GM18519 (cell line): ENCODE results near the gene NCOA4.
"Not testable (repeated sequence)": the region's sequence is repeated elsewhere in the genome, so short reads cannot be mapped to it uniquely, and the experiment has no call there.

Experiments
- ATAC-seq: cut with Tn5 transposase; IDR thresholded peaks from one replicate; pipeline ENCODE4 v1.9.1; 2021; ENCODE audit warnings: mild to moderate bottlenecking, moderate library complexity; ENCODE audit not compliant: unreplicated experiment, low FRiP score

The NCOA4 gene

DNA sequence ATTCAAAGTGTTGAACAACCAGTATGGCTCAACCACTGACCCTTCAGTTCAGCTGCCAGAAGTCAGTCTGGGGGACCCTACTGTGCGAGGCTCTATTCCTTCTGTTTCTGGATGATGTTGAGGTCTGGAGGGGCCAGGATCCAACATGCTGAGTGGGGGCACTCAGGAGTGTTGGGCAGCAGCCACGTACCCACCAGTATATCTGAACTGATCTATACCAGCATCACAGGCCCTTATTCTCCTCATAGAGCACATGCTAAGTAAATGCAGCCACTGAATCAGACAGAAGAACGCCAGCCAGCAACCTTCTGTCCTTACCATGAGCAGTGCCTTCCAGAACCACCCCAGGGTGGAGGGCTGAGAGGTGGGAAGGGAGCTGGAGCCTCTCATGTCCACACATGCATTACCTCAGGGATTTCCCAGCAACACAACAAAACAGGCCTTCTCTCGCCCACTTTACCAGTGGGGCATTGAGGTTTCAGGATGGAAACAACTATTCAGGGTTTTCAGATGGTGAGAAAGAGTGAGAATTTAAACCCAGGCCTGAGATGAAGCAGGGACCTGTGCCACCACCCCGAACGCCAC, 22.5 kb upstream of the NCOA4 start:
- ATAC-seq = no peak

DNA sequence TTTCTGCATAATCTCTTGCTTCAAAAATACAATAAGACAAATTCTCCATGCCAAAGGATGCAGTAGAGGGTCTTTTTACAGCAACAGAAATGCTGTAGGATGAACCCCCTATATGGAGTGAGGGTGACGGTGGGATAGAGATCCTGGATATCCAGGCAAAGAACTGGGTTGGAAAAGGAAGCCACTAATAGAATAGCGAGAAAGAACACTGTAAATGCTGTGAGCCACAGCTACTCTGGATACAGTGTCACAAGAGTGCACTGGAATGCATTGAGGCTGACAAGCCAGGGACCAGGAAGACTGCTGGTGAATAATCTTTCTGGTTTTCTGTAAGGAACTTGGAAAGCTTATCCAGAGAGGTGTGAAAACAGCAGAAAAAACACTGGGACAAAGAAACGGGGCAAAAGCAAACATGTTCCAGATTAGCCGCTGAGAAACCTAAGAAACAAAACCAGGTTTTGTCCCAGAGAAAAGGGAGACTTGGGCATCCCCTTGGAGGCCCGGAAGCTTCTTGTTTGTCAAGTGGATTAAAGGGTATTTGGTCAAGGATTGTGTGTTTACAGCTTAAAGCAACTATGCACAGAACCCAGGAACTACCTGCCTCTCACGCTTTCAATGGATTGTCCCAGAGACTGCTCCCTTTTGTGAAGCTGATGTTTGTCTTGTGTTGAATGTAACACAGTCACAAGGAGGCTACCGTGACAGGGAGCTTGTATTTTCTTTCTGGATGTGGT, 21.8 kb upstream of the NCOA4 start:
- ATAC-seq = no peak

DNA sequence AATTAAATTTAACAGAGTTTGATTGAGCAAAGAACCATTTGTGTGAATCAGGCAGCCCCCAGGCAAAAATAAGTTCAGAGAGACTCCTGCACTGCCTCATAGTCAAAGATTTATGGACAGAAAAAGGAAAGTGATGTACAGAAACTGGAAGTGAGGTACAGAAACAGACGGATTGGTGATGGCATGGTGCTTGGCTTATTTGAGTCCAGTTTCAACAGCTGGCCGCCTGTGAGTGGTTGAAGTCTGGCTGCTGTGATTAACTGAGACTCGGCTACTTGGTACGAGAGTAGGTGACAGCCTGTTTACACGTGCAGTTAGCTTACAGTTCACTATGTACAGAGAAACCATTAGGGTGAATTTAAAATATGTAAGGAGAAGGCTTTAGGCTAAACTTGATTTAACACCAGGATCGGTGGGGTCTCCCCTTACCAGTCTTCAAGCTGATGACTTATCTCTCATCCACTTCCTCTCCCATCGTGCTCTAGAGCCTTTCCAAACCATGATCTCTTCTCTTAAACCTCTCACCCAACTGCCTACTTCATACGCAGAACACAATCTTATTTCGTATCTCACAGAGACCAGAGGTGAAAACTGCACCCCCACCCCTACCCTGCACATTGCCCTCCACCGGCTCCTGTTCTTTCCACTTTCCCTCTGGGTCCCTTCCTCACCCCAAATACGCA, 20.7 kb upstream of the NCOA4 start:
- no peak for ATAC-seq

DNA sequence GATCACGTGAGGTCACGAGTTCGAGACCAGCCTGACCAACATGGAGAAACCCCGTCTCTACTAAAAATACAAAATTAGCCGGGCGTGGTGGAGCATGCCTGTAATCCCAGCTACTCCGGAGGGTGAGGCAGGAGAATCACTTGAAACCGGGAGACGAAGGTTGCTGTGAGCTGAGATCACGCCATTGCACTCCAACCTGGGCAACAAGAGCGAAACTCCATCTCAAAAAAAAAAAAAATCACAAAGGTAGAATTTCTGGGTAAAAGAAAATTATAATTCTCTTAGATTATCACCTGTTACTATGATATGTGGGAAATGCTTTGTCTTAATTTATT, 19.0 kb upstream of the NCOA4 start:
- not testable (repeated sequence) for ATAC-seq

DNA sequence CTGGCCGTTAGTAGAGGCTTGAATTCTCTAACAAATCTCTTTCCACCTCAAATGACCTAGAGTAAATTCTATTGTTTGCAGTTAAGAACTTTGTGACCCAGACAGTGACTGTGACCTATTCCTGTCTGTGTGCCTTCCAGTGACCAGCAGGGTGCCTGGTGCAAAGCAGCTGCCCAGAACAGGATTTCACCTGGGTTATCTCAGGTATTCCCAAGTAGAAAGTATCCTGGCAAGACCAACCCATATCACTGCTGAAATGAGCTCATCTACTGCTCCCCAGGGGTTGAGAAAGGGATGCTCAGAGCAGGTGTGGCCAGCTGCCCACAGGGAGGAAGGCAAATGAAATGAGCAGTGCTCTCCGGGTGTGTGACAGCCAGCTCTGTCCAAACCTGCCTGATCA, 17.7 kb upstream of the NCOA4 start:
- no peak for ATAC-seq

DNA sequence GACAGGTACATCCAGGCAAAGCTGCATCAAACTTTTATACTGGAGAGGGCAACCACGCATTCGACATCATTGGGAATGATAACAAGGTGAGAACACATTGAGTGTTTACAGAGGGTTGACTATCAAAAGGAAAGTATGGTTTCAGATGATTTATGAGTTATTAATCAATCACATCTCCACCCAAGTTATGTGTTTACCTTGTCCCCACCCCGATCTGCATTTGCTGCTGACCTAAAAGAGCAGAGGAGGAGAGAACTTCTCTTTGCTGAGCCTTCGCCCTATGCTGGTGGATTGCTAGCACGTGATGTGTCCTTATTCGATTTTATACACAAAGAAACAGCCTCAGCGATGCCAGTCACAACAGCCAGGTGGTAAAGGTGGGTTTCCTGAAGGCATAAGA, 15.8 kb upstream of the NCOA4 start, which contains the start of gene MSMB:
TSS of gene MSMB (minus strand) at position 9 of the 400 bp plus-strand sequence. CDS start 32 bp downstream, outside the sequence.
- no peak for ATAC-seq

DNA sequence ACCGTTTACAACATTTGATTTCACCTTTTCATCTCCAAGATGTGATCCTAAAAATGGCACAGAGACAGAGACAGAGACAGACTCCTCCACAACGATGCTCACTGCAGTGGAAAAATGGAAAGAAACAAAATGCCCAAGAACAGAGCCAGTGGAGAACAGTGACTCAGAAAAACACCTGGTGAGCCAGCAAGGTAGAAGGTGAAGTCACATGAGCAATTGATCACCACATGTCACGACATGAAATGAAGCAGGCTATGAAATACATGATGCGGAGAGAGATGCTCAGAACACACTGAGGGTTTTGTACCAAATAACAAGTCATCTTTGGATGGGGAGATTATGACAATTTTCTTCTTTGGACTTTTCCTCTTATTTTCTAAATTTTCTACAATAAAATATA, 12.1 kb upstream of the NCOA4 start:
- ATAC-seq = no peak

DNA sequence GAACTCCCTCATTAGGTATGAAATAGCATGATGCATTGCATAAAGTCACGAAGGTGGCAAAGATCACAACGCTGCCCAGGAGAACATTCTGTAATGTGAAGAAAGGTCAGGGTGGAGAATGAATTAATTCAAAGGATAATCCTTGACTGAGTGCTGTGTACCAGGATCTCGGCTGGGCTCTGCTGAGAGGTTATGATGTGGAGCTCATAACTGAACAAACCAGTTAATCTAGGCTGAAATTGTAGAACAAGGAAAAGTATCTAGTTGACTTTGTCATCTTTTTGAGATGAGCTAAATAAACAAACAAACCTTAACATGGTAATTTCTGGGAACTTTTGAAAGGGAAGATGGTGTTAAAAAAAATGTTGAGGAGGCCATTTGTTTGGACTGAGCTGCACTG, 9.6 kb upstream of the NCOA4 start:
- no peak for ATAC-seq

DNA sequence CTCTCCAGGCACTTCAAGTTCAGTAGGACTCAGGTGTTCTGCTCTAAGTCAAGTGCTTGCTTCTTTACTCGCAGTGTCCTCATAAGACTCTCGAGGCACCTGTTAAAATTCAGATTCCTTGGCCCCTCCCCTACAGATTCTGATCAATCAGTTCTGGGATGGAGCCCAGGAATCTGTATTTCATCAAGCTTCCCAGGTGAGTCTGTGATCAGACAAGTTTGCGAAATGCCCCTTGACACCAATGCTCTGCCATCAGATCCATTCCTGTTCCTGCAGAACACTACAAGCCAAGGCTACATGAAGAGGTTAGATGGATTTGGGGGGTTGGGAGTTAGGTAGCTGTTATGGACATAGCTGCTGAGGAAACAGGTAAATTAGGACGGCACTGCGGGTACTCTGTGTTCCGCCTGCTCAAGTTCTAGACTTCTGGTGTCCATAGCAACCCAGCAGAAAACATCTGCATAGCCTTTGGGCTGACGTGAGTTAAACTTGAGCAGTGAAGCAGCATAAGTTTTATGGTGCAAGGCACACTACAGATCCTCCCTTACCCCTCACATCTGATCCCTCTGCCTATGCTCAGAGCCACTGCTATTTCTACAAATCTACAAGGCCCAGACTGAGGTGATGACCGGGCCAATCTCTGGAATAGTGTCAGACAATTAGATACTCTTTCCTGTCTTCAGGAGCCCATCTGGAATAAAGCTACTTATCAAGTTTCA, 6.8 kb upstream of the NCOA4 start:
- ATAC-seq = no peak

DNA sequence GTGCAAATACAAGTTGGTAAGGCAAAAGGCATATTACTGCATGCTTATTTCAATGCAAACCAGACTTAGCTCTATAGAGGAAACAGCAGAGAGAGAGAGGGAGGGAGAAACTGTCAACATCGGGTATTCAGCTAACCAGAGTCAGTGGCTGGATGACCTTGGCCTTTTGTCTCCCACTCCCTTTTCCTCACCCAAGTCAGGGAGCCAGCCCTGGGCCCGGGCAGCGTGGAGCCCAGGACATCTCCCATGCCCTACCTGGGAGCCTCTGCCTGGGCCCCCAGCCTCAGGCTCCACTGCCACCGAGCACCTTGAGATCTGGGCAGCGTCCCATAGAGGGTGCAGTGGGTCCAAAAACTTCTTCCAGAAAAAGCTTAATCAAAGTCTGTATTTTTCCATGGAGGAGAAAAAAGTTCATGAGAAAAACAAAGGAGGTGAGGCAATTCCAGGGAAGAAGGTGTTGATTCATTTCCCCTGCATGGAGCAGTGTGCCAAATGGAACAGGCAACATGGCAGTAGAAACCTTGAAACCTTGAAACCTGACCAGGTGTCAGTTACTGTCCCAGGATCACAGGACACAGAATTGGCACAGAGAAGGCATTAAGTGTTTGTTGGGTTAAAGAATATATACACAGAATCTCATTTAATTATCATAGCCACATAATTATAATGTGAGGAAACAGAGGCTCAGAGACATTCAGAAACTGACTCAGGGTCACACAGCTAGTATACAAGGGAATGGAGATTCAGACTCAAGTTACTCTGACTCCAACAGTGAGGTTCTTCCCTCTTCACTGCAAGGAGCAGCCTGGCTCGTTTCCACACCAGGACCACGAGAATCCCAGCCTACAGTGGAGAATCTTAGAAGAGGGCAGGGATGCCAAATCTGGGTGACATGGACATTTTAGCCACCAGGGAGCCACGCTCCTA, 5.8 kb upstream of the NCOA4 start:
- ATAC-seq = no peak

DNA sequence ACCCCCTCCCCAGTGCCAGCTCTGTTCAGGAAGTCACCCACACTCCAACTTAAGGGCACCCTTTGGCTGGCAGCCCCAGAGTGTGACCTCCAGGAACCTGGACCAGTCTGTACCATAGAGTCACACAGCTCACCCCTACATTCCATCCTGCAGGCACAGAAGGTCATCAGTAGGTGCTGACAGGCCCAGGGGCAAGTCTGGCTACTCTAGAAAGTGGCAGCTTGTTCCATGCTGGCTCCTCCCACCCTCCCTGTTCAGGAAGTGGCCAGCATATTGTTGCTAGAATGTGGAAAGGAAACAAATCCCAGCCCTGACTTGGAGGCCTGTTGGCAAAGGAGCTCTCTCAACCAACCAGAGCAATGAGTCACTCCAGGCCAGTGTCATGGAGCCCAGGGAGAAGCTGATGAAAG, 3.2 kb upstream of the NCOA4 start:
- no peak for ATAC-seq

DNA sequence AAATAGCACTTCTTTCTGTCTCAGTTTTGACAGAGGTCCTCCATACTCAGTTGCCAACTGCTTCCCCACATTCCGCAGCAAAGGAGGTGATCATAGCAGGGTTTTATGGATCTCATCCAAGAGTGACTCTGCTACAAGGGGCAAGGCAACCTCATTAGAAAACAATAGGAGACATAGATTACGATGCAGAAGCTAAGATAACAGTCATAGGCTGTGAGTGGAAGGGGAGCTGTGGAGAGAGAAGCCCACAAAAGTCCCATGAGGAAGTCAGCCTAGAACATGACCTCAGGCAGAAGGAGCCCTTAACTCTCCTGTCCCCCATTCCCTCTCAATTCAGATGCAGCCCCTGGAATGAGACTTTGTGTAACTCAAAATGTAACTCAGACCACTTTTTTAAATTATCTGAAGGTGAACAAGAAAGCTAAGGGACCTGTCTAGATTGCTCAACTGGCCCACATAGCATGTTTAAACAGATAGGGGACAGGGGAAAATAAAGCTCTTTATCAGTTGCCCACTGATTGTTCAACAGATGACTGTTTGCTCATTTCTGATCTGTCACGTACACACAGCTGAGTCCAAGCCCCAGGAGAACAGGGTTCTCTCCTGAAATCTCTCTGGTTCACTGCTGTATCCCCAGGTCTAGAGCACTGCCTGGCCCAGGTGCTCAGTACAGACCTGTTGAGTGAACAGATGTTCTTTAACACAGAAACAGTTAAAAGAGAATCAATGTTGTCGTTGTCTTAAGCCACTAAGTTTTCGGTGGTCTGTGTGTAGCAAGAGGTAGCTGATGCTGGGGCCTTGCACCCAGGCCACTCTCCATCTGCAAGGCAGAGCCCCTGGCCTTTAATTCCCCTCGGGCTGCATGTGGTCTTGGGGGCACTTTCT, 1.5 kb upstream of the NCOA4 start:
- ATAC-seq = no peak

DNA sequence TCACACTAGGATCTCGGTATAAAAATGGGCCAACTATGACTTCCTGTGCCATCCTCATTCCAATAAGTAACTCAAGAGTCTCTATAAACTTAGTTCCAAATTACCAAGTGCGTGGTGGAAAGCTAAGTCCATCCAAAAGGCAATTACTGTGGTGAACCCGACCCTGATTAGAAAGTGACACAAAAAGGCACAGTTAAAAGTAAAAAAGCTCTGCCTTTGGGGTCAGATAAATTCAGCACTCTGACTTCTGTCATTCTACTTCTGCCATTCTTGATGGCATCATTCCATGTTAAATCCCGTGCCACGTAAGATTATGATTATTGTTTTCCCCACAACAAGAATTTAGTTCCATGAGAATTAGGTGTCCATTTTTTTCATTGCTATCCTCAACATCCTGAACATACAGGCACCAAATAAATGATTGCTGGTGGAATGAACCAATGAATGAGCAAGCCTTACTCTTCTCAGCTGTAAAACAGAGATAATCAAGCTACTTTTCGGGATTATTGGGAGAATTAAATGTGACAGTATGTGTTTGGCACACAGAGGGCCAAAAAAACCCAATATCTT, 877 bp downstream of the NCOA4 start:
- no peak for ATAC-seq

DNA sequence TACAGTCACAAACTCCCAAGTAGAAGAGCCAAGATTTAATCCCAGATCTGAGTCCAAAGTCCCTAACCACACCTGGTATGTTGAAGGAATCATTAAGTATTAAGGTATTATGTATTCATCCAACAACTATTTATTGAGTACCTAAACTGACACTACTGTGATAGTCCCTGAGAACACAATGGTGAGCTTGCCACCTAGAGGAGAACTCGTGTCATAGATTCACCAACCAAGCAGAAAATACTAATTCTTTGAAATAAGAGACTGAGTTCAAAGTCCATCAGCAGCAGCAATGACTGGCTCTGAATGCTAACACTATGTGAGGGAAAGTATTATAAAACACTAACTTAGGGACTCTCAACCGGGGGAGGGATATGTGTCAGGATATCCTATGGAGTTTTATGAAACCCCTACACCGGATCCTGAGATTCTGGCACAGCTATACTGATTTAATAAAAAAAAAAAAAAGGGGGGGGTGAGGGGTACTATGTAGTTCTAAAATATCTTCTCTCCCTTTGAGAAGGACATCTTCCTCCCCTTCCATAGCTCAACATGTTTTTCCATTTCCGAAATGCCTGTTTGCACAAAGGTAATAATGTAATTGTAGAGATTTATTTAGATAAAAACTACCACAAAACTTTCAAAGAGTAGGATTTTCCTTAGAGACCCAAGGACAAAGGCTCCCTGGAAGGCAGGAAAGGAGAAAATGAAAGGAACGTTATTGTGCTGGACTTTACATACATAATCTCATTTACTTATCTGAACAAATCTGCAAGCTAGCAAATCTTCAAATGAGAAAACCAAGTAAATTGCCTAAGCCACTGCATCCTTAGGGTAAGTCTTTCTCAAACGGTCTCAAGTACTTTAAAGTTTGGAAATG, 1.6 kb downstream of the NCOA4 start:
- peak; percentile 44 for ATAC-seq

DNA sequence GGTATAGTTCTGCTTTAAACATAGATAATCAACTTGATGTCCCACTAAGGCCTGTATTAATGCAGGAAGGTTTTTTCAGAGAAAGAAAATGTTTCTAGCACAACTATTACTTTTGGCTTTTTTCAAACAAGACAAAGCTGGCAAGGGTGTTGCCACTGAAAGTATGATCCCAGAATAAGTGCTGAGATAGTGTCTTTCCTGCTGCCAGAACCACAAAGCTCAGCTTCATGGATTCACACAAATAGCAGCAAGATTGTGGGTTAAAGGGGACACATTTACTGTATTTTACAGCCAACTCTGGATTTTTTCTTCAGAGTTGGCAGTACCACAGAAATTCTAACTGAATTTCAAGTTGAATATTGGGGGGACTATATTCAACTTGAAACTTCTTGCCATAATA, 4.3 kb downstream of the NCOA4 start:
- ATAC-seq = no peak

DNA sequence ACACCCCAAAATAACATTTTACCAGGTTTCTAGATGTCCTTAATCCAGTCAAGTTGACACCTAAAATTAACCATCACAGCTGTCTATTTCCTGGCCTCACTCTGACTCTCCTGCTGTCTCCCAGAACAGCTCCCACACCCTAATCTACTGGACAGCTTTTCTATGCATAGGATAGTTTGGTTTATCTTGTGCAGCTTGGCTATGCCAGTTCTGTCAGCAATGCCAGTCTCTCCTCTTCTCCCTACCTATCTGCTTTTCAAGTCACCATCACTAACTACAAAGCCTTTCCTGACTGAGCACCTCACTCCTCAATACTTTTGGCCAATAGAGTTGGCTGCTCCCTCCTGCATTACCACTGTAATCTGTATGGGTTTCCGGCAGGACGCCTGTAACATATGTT, 5.0 kb downstream of the NCOA4 start:
- ATAC-seq = no peak

DNA sequence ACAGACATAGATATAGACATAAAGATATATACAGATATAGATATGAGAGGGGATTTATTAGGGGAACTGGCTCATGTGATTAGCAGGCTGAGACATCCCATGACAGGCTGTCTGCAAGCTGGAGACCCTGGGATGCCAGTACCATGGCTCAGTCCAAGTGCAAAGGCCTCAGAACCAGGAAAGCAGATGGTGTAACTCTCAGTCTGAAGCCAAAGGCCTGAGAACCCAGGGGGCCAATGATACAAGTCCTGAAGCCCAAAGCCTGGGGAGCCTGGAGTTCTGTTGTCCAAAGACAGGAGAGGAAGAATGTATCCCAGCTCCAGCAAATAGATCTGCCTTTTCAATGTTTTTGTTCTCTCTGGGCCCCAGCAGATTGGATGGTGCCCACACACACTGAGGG, 5.5 kb downstream of the NCOA4 start:
- ATAC-seq = no peak
